ENCODE results near the gene FOXI1.

- no peak for TF ChIP-seq CTCF (conservative IDR thresholded peaks at IDR 0.05)
- TF ChIP-seq EZH2 (IDR thresholded peaks at IDR 0.05; ENCODE audit: low read depth): no peak
Measured at GRCh38 chr5:170141636-170142035, 35.9 kb downstream of the FOXI1 start.
